Right atrium auricular region (tissue), 2 donors: ENCODE measurements around the gene C11orf21. TPM values are rescaled to one million over a fixed set of nuclear protein-coding genes. Genes with fewer than 3 reads are reported as not detected.

Experiments
- DNase-seq: peaks from one replicate; pipeline ENCODE4 v3.0.0-alpha.2; 2019; ENCODE audit warnings: low spot score
- H3K27ac ChIP-seq, 2 donors: fragments of 200-600 bp; sonication (generic); 1 replicate in 1 of 2; 2 replicates in 1 of 2; pipeline ENCODE4 v1.5.1; 2016 to 2019
- H3K27me3 ChIP-seq, 2 donors: fragments of 200-600 bp; sonication (generic); one replicate each; pipeline versions ENCODE4 v1.5.1 to v1.6.0; 2017 to 2019
- H3K36me3 ChIP-seq: fragments of 200-600 bp; sonication (generic); one replicate; pipeline ENCODE4 v1.5.1; 2016
- H3K4me1 ChIP-seq, 2 donors: fragments of 200-600 bp; sonication (generic); one replicate each; pipeline versions ENCODE4 v1.5.1 to v1.6.0; 2017 to 2019
- H3K4me3 ChIP-seq, 2 donors: fragments of 200-600 bp; sonication (generic); 1 replicate in 1 of 2; 2 replicates in 1 of 2; pipeline ENCODE4 v1.5.1; 2017 to 2019; ENCODE audit warnings: mild to moderate bottlenecking in 1 of 2, moderate library complexity in 1 of 2
- H3K9me3 ChIP-seq, 2 donors: fragments of 200-600 bp; sonication (generic); one replicate each; pipeline ENCODE4 v1.5.1; 2019
- CTCF ChIP-seq, 2 donors: fragments of 200-600 bp; sonication (generic); IDR thresholded peaks; one replicate each; pipeline ENCODE4 v1.5.1; 2019; ENCODE audit warnings: antibody characterized with exemption in 2 of 2
- total RNA-seq, 2 donors: library from RNA; depleted of rRNA; stranded (reverse); fragments of >200 nt; gene quantifications; one replicate each; pipeline ENCODE4 v1.1.0, GENCODE V29; 2016

C11orf21 gene
- total RNA-seq, 2 donors from 2014 or later = 1.4 to 11.9 TPM

GRCh38 chr11:2280208-2280607, 21.5 kb downstream of the C11orf21 start:
- Histone ChIP-seq H3K4me3 (no peak overlapping the region), H3K27ac (no peak overlapping the region), H3K4me1 (no peaks in the 10 kb centered on the region), H3K36me3 (no peaks in the 10 kb centered on the region), H3K9me3 (peaks cover 0 to 15% of the 10 kb centered on the region in 2 donors), H3K27me3 (no peaks in the 10 kb centered on the region)
- DNase-seq = no peak
- no peak for TF ChIP-seq CTCF (IDR thresholded peaks at IDR 0.05)

GRCh38 chr11:2277933-2278523, 23.7 kb downstream of the C11orf21 start:
- Histone ChIP-seq H3K4me1 (no peaks in the 10 kb centered on the region), H3K9me3 (peaks cover 0 to 12% of the 10 kb centered on the region in 2 donors), H3K36me3 (no peaks in the 10 kb centered on the region), H3K27me3 (no peaks in the 10 kb centered on the region), H3K4me3 (no peak overlapping the region), H3K27ac (no peak overlapping the region)
- TF ChIP-seq CTCF (IDR thresholded peaks at IDR 0.05) = no peak
- no peak for DNase-seq

GRCh38 chr11:2277008-2277346, 24.7 kb downstream of the C11orf21 start:
- peak; percentile 49 for DNase-seq
- Histone ChIP-seq H3K4me1 (no peaks in the 10 kb centered on the region), H3K27me3 (no peaks in the 10 kb centered on the region), H3K36me3 (no peaks in the 10 kb centered on the region), H3K27ac (no peak overlapping the region), H3K9me3 (peaks cover 0 to 11% of the 10 kb centered on the region in 2 donors), H3K4me3 (no peak overlapping the region)
- no peak for TF ChIP-seq CTCF (IDR thresholded peaks at IDR 0.05)

- DNase-seq = peak; percentile 42
- peaks cover 0 to 5% of the 10 kb centered on the region in 2 donors for H3K27me3 ChIP-seq
These were observed 25.3 kb downstream of the C11orf21 start for GRCh38 chr11:2276280-2277007.

More at GRCh38 chr11:2276280-2277007, 25.3 kb downstream of the C11orf21 start:
- no peak for TF ChIP-seq CTCF (IDR thresholded peaks at IDR 0.05)
- Histone ChIP-seq H3K9me3 (peaks cover 0 to 11% of the 10 kb centered on the region in 2 donors), H3K4me3 (no peak overlapping the region), H3K27ac (no peak overlapping the region), H3K4me1 (no peaks in the 10 kb centered on the region), H3K36me3 (no peaks in the 10 kb centered on the region)
